Activated naive CD8-positive, alpha-beta T cell treated with anti-CD3 and anti-CD28 coated beads for 36 hours (primary cell): ENCODE results near the gene CNTNAP4. TPM values are rescaled to one million over a fixed set of nuclear protein-coding genes. Genes with fewer than 3 reads are reported as not detected.

Source experiments
- DNase-seq: peaks from one replicate; pipeline ENCODE4 v3.0.0; 2021
- H3K27ac Mint-ChIP-seq: one replicate; pipeline ENCODE4 v1.8.0; 2022; ENCODE audit warnings: mild to moderate bottlenecking, moderate library complexity, mixed read lengths
- H3K27me3 Mint-ChIP-seq: one replicate; pipeline ENCODE4 v1.8.0; 2022; ENCODE audit warnings: mild to moderate bottlenecking, mixed read lengths
- H3K36me3 Mint-ChIP-seq: one replicate; pipeline ENCODE4 v1.8.0; 2021; ENCODE audit warnings: mild to moderate bottlenecking, mixed read lengths
- H3K4me1 Mint-ChIP-seq: one replicate; pipeline ENCODE4 v1.8.0; 2021; ENCODE audit warnings: mixed read lengths
- H3K4me3 Mint-ChIP-seq: one replicate; pipeline ENCODE4 v1.8.0; 2022; ENCODE audit warnings: mild to moderate bottlenecking, moderate library complexity, mixed read lengths
- H3K9me3 Mint-ChIP-seq: one replicate; pipeline ENCODE4 v1.8.0; 2022; ENCODE audit warnings: mixed read lengths
- total RNA-seq, 2 experiments: library from RNA; stranded (reverse); gene quantifications; one replicate each; pipeline ENCODE4 v1.2.3, GENCODE V29; 2021

Gene CNTNAP4
- total RNA-seq, 2 experiments from 2014 or later, result not detected

- no peaks in the 10 kb centered on the region for H3K36me3 Mint-ChIP-seq
- no peak overlapping the region for H3K4me3 Mint-ChIP-seq
- no peaks in the 10 kb centered on the region for H3K27me3 Mint-ChIP-seq
- H3K4me1 Mint-ChIP-seq, result no peaks in the 10 kb centered on the region
- no peak for DNase-seq
- peaks cover 2% of the 10 kb centered on the region for H3K9me3 Mint-ChIP-seq
- H3K27ac Mint-ChIP-seq, result no peak overlapping the region
Observed at GRCh38 chr16:76287466-76287865, 10.3 kb downstream of the CNTNAP4 start.

GRCh38 chr16:76292218-76292617, 15.0 kb downstream of the CNTNAP4 start:
- DNase-seq, result no peak
- no peaks in the 10 kb centered on the region for H3K9me3 Mint-ChIP-seq
- no peak overlapping the region for H3K27ac Mint-ChIP-seq
- H3K27me3 Mint-ChIP-seq, result no peaks in the 10 kb centered on the region
- no peaks in the 10 kb centered on the region for H3K36me3 Mint-ChIP-seq
- H3K4me1 Mint-ChIP-seq, result no peaks in the 10 kb centered on the region
- no peak overlapping the region for H3K4me3 Mint-ChIP-seq

- no peak overlapping the region for H3K4me3 Mint-ChIP-seq
- H3K27me3 Mint-ChIP-seq, result no peaks in the 10 kb centered on the region
- H3K36me3 Mint-ChIP-seq, result no peaks in the 10 kb centered on the region
- DNase-seq, result no peak
- H3K27ac Mint-ChIP-seq, result no peak overlapping the region
- no peaks in the 10 kb centered on the region for H3K4me1 Mint-ChIP-seq
- H3K9me3 Mint-ChIP-seq, result no peaks in the 10 kb centered on the region
Observed at GRCh38 chr16:76293980-76294379, 16.8 kb downstream of the CNTNAP4 start.

DNA sequence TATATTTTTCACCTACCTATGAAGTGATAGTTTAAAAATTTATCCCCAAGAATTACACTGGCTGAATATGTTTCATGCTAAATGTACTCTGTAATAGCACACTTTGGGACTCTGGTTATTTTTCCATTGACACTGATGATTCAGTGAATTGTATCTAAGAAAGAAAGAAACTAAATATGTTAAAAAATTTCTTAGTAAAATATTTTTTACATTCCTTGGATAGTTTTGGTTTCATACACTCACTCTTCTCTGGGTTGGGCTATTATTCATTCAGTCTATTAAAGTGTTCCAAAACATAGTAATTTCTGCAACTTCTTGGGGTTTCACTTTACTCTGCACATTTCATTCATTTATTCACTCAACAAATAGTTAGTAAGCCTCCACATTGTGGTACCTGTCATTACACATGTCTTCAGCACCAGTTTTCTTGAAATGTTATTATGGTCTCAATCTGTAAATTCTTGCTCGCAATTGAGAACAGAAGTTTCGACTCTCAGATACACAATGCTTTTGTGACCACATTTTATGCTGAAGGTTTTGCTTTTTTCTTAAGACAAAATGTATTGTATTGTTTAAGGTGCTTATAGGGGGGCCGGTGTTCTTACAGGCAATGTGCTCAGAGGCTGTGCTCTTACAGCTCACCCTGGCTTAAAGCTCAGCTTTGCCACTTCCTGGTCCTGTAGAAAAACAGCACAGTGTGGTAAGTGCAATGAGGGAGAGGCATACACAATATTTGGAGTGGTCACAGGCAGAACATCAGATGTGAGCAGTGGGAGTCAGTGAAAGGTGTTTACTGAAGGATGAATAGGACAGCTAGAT, 17.4 kb downstream of the CNTNAP4 start:
- H3K4me1 Mint-ChIP-seq, result no peaks in the 10 kb centered on the region
- no peak overlapping the region for H3K4me3 Mint-ChIP-seq
- H3K27ac Mint-ChIP-seq, result no peak overlapping the region
- no peaks in the 10 kb centered on the region for H3K9me3 Mint-ChIP-seq
- no peaks in the 10 kb centered on the region for H3K27me3 Mint-ChIP-seq
- no peaks in the 10 kb centered on the region for H3K36me3 Mint-ChIP-seq
- DNase-seq, result no peak

GRCh38 chr16:76297941-76298340, 20.7 kb downstream of the CNTNAP4 start:
- Mint-ChIP-seq H3K9me3 (no peaks in the 10 kb centered on the region), H3K36me3 (no peaks in the 10 kb centered on the region), H3K27me3 (no peaks in the 10 kb centered on the region), H3K4me1 (no peaks in the 10 kb centered on the region), H3K27ac (no peak overlapping the region), H3K4me3 (no peak overlapping the region)
- DNase-seq, result no peak

GRCh38 chr16:76303637-76304314, 26.6 kb downstream of the CNTNAP4 start:
- no peaks in the 10 kb centered on the region for H3K36me3 Mint-ChIP-seq
- H3K4me1 Mint-ChIP-seq, result no peaks in the 10 kb centered on the region
- H3K4me3 Mint-ChIP-seq, result no peak overlapping the region
- H3K27me3 Mint-ChIP-seq, result no peaks in the 10 kb centered on the region
- no peak overlapping the region for H3K27ac Mint-ChIP-seq
- H3K9me3 Mint-ChIP-seq, result no peaks in the 10 kb centered on the region
- DNase-seq, result no peak

DNA sequence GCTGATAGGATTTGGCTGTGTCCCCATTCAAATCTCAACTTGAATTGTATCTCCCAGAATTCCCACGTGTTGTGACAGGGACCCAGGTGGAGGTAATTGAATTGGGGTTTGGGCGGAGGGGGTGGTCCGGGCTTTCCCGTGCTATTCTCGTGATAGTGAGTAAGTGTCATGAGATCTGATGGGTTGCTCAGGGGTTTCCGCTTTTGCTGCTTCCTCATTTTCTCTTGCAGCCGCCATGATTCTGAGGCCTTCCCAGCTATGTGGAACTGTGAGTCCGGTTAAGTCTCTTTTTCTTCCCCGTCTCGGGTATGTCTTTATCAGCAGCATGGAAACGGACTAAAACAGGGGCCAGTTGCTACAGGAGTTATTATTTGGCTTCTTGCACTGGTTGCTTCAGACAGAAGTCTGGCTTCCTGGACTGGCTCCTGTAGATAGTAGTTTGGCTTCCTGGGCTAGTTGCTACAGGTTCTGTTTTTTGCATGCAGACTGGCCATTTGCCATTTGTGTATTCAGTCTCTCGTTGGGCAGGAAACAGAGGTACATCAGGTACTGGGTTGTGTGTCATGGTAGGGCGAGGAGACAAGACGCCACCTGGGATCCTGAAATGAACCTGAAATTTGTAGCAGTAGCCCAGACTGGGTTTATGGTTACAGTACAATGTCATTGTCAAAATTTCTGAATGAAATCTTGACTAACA, 32.6 kb downstream of the CNTNAP4 start:
- no peak overlapping the region for H3K27ac Mint-ChIP-seq
- H3K4me3 Mint-ChIP-seq, result no peak overlapping the region
- H3K9me3 Mint-ChIP-seq, result peaks cover 2% of the 10 kb centered on the region
- H3K4me1 Mint-ChIP-seq, result no peaks in the 10 kb centered on the region
- H3K27me3 Mint-ChIP-seq, result no peaks in the 10 kb centered on the region
- DNase-seq, result no peak
- H3K36me3 Mint-ChIP-seq, result no peaks in the 10 kb centered on the region

DNA sequence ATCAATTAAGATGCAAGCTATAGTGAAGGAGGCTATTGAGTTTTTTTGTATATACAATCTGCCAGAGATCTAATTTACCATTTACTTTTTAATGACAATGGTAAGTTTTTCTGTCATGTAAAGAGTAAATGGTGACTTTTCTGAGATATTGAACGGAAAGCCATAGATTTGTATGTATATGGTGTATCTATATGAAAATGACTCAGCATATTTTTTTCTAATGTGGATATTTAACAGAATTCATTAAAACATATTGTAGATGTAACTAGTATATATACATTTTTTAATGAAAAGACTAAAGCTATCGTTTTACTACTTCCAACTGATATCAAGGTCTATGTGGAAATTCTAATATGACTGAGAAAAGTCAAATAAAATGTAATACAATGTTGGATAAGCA, 34.1 kb downstream of the CNTNAP4 start:
- no peaks in the 10 kb centered on the region for H3K27me3 Mint-ChIP-seq
- H3K4me3 Mint-ChIP-seq, result no peak overlapping the region
- DNase-seq, result no peak
- peaks cover 2% of the 10 kb centered on the region for H3K9me3 Mint-ChIP-seq
- no peaks in the 10 kb centered on the region for H3K4me1 Mint-ChIP-seq
- no peaks in the 10 kb centered on the region for H3K36me3 Mint-ChIP-seq
- H3K27ac Mint-ChIP-seq, result no peak overlapping the region

DNA sequence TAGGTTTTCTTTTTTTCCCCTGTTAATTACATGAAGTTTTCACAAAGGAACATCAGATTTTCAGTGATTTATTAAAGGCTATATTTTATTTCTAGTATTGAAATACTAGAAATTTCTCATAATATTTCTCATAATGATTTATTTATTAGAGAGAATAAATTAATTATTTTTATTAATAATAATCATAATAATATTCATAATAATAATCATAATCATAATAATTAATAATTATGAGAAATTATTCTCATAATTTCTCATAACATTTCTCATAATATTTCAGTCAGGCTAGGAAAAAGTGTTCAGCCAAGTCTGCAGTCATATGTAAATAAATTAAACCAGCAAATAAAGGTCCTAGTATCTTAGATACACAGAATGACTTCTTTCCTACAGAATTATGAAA, 41.4 kb downstream of the CNTNAP4 start:
- no peaks in the 10 kb centered on the region for H3K9me3 Mint-ChIP-seq
- H3K4me1 Mint-ChIP-seq, result no peaks in the 10 kb centered on the region
- H3K27me3 Mint-ChIP-seq, result no peaks in the 10 kb centered on the region
- no peak for DNase-seq
- H3K4me3 Mint-ChIP-seq, result no peak overlapping the region
- H3K36me3 Mint-ChIP-seq, result no peaks in the 10 kb centered on the region
- no peak overlapping the region for H3K27ac Mint-ChIP-seq

GRCh38 chr16:76329106-76329505, 51.9 kb downstream of the CNTNAP4 start:
- Mint-ChIP-seq H3K27ac (no peak overlapping the region), H3K36me3 (no peaks in the 10 kb centered on the region), H3K9me3 (peaks cover 2% of the 10 kb centered on the region), H3K4me1 (no peaks in the 10 kb centered on the region), H3K4me3 (no peak overlapping the region), H3K27me3 (no peaks in the 10 kb centered on the region)
- no peak for DNase-seq

DNA sequence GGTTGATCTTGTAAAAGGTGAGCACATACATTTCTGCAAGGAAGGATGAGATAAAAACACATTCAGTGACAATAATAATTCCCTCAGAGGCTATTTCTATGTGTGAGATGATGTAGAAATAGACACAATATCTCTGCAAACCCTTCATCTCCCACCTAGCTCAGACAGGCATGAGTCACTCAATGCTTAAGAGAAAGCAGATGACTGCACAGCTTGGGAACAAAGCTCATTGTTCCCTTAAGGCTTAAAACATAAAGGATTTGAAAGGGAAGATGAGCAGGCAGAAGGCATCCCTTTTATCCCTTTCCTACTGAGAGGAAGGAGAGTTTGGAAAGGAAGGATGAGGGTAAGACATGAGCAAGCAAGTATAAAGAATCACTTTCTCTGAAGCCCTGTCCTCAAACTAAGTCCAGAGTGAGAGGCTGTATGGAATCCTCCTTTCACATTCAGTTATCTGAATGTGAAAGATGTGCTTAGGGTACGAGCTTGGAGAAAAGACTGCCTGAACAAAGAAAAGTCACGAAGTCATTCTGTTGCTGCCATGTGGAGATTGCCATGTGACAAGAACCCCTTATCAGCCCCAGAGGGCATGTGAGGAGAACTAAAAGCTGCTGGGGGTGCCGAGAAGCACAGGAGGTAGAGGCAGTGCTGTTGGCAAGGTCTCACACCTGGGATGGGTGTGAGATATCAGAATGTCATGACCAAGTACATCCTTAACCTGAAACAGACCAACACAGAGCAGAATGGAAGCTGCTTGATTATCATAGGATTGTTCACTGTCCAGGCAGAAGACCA, 58.2 kb downstream of the CNTNAP4 start:
- Mint-ChIP-seq H3K27ac (no peak overlapping the region), H3K36me3 (no peaks in the 10 kb centered on the region), H3K4me1 (no peaks in the 10 kb centered on the region), H3K9me3 (peaks cover 15% of the 10 kb centered on the region), H3K4me3 (no peak overlapping the region), H3K27me3 (no peaks in the 10 kb centered on the region)
- DNase-seq, result no peak

DNA sequence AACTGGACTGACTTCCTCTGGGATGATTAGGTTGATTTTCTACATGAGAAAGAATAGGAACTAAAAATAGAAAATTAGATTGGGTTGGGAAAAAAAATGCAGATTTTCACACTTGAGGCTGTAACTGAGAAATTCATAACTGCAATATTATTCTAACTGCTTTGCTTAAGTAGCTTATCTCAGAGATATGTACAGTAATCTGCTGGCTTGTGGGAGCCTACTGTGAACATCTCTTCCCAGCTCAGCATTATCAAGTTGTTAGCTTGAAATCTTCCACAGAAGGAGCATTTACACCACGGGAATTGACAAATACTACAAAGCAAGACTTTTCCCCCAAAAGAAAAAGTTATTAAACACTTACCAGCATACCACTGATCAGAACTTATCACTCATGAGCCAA, 58.9 kb downstream of the CNTNAP4 start:
- no peak for DNase-seq
- Mint-ChIP-seq H3K27ac (no peak overlapping the region), H3K36me3 (no peaks in the 10 kb centered on the region), H3K4me1 (no peaks in the 10 kb centered on the region), H3K27me3 (no peaks in the 10 kb centered on the region), H3K9me3 (peaks cover 15% of the 10 kb centered on the region), H3K4me3 (no peak overlapping the region)

GRCh38 chr16:76338472-76338871, 61.3 kb downstream of the CNTNAP4 start:
- Mint-ChIP-seq H3K27ac (no peak overlapping the region), H3K36me3 (no peaks in the 10 kb centered on the region), H3K4me1 (no peaks in the 10 kb centered on the region), H3K9me3 (peaks cover 16% of the 10 kb centered on the region), H3K27me3 (no peaks in the 10 kb centered on the region), H3K4me3 (no peak overlapping the region)
- DNase-seq, result no peak

DNA sequence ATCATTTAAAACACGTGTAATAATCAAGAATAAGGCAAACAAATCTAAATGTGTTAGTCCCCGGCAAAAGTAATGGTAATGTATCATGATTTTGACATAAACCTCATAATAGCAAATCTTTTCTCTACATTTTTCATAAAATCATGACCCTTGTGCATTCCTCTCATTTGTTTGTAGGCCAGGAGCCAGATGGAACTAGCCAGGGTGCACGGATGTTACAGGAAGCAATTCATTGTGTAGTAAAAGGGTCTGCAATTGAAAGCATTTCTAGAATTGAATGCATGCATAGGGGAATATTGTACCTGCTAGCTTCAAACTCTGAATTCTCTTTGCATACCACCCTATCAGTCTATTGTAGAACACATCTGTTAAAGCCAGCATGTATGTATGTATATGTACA, 66.6 kb downstream of the CNTNAP4 start:
- H3K9me3 Mint-ChIP-seq, result peaks cover 3% of the 10 kb centered on the region
- H3K36me3 Mint-ChIP-seq, result no peaks in the 10 kb centered on the region
- no peaks in the 10 kb centered on the region for H3K4me1 Mint-ChIP-seq
- H3K4me3 Mint-ChIP-seq, result no peak overlapping the region
- no peak for DNase-seq
- H3K27ac Mint-ChIP-seq, result no peak overlapping the region
- H3K27me3 Mint-ChIP-seq, result no peaks in the 10 kb centered on the region

- no peak overlapping the region for H3K4me3 Mint-ChIP-seq
- H3K27ac Mint-ChIP-seq, result no peak overlapping the region
- H3K9me3 Mint-ChIP-seq, result peaks cover 1% of the 10 kb centered on the region
- DNase-seq, result no peak
- H3K36me3 Mint-ChIP-seq, result no peaks in the 10 kb centered on the region
- H3K4me1 Mint-ChIP-seq, result no peaks in the 10 kb centered on the region
- no peaks in the 10 kb centered on the region for H3K27me3 Mint-ChIP-seq
Observed at GRCh38 chr16:76345163-76345661, 68.0 kb downstream of the CNTNAP4 start.
